ENCODE results near the gene ANKS1B.

Gene ANKS1B

GRCh38 chr12:98911396-98911795, 1073.3 kb downstream of the ANKS1B start:
- TF ChIP-seq CTCF (IDR thresholded peaks at IDR 0.05; ENCODE audit: borderline replicate concordance, control extremely low read depth, extremely low read depth, insufficient read depth, missing control alignments): no peak
- in situ Hi-C loops (cut with MboI; ENCODE audit: low sequenced_read_pairs, unreplicated experiment): no loop called here
- no peak for DNase-seq (ENCODE audit: low spot score)

GRCh38 chr12:98909746-98910145, 1075.0 kb downstream of the ANKS1B start:
- in situ Hi-C loops (cut with MboI; ENCODE audit: low sequenced_read_pairs, unreplicated experiment): no loop called here

GRCh38 chr12:98908866-98909265, 1075.9 kb downstream of the ANKS1B start:
- in situ Hi-C loops (cut with MboI; ENCODE audit: low sequenced_read_pairs, unreplicated experiment): no loop called here
- TF ChIP-seq CTCF (IDR thresholded peaks at IDR 0.05; ENCODE audit: borderline replicate concordance, control extremely low read depth, extremely low read depth, insufficient read depth, missing control alignments): no peak
- DNase-seq (ENCODE audit: low spot score): no peak

More at GRCh38 chr12:98909746-98910145, 1075.0 kb downstream of the ANKS1B start:
- no peak for TF ChIP-seq CTCF (IDR thresholded peaks at IDR 0.05; ENCODE audit: borderline replicate concordance, control extremely low read depth, extremely low read depth, insufficient read depth, missing control alignments)
- no peak for DNase-seq (ENCODE audit: low spot score)

GRCh38 chr12:98903875-98904274, 1080.9 kb downstream of the ANKS1B start:
- TF ChIP-seq CTCF (IDR thresholded peaks at IDR 0.05; ENCODE audit: borderline replicate concordance, control extremely low read depth, extremely low read depth, insufficient read depth, missing control alignments): no peak
- no peak for DNase-seq (ENCODE audit: low spot score)
- in situ Hi-C loops (cut with MboI; ENCODE audit: low sequenced_read_pairs, unreplicated experiment): no loop called here

- no peak for DNase-seq (ENCODE audit: low spot score)
- in situ Hi-C loops (cut with MboI; ENCODE audit: low sequenced_read_pairs, unreplicated experiment): no loop called here
- no peak for TF ChIP-seq CTCF (IDR thresholded peaks at IDR 0.05; ENCODE audit: borderline replicate concordance, control extremely low read depth, extremely low read depth, insufficient read depth, missing control alignments)
Measured at GRCh38 chr12:98901189-98901588, 1083.5 kb downstream of the ANKS1B start.

- in situ Hi-C loops (cut with MboI; ENCODE audit: low sequenced_read_pairs, unreplicated experiment): no loop called here
- no peak for DNase-seq (ENCODE audit: low spot score)
- no peak for TF ChIP-seq CTCF (IDR thresholded peaks at IDR 0.05; ENCODE audit: borderline replicate concordance, control extremely low read depth, extremely low read depth, insufficient read depth, missing control alignments)
Measured at GRCh38 chr12:98896938-98897337, 1087.8 kb downstream of the ANKS1B start.

Data from GM13976 (cell line).